Stimulated activated naive CD8-positive, alpha-beta T cell treated with anti-CD3 and anti-CD28 coated beads, Interleukin-15, Interleukin-2, amounts not matched to agents 100 U/mL and 50 U/mL, for 24 hours (primary cell): Measurements from ENCODE around the gene CACNA1F.

Experiments used
- ATAC-seq: fragments of 150-1000 bp; cut with Tn5 transposase; one replicate; pipeline ENCODE4 v1.10.0; 2021
- DNase-seq: peaks from one replicate; pipeline ENCODE4 v3.0.0; 2021

Gene CACNA1F

GRCh38 chrX:49257846-49258748, 25.0 kb upstream of the CACNA1F start:
- ATAC-seq, result peak; percentile 19

GRCh38 chrX:49257074-49257790, 24.1 kb upstream of the CACNA1F start:
- no peak for DNase-seq
- ATAC-seq, result peak; percentile 44

More at GRCh38 chrX:49257846-49258748, 25.0 kb upstream of the CACNA1F start:
- peak; percentile 31 for DNase-seq

GRCh38 chrX:49256268-49256995, 23.3 kb upstream of the CACNA1F start:
- no peak for ATAC-seq
- DNase-seq, result no peak

DNA sequence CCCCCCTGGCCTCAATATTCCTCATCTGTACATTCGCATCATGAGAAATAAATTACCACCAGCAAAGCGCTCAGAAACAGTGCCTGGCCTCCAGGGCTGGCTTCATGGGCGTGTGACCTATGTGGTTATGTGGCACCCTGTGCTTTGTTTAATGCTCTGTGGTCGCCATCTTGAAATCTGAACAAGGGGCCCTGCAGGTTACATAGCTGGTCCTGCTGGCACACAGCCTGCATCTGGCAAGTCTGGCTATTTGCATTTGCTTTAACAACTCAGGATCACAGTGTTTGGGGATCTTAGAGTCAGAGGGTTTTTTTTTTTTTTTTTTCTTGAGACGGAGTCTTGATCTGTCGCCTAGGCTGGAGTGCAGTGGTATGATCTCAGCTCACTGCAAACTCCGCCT, 21.5 kb upstream of the CACNA1F start:
- DNase-seq (no peak), ATAC-seq (no peak)

DNA sequence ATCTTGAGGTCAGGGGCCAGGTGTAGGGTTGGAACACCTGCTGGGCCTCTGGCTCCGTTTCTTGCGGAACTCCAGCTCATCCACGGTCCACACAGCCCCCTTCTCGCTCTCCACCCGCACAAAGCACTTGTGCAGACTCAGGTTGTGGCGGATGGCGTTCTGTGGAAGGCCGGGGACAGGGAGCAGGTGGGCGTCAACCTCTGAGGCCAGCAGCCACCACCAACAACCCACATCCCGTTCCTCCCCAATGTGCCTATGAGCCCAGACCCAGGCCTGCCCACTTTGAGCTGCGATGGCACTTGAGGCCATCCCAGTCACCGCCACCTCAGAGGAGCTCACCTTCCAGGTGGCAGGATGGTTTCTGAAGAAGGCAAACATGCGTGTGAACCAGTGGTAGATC, 18.2 kb upstream of the CACNA1F start:
- ATAC-seq (no peak), DNase-seq (no peak)

DNA sequence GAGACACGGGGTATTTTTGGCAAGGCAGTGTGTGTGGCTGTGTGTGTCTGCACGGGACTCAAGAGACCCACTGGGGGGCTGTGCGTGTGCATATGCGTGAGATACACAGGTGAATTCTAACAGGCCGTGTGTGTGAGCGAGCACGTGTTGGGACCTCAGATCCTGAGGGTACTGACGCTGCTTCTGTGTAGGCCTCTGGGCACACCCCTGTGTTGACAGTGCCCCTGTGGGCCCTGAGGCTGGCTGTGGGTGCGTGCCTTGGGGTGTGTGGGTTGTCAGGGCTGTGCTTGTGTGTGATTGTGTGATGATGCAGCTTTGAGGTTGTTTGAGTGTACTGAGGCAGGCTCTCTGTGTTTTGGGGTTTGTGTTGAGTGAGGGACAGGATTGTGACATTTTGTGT, 17.4 kb upstream of the CACNA1F start:
- ATAC-seq (no peak), DNase-seq (no peak)

DNA sequence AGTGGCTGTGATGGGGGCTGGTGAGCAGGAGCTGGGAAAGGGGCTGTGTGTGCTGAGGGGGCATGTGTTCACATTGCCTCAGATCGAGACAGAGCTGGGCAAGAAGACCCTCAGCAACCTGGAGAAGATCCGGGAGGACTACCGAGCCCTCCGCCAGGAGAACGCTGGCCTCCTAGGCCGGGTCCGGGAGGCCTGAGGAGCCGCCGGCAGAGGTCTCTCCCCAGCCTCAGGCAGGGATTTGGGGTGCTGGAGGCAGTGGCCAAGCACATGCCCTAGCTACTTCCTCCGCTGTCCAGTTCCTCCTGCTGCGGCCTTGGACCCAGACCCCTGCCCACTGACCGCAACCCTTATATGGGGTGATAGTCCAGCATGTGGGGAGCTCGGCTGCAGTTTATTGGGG, 16.9 kb upstream of the CACNA1F start:
- no peak for ATAC-seq

GRCh38 chrX:49249616-49250015, 16.5 kb upstream of the CACNA1F start:
- DNase-seq (no peak), ATAC-seq (no peak)

More for the DNA sequence above, 16.9 kb upstream of the CACNA1F start:
- DNase-seq, result no peak

DNA sequence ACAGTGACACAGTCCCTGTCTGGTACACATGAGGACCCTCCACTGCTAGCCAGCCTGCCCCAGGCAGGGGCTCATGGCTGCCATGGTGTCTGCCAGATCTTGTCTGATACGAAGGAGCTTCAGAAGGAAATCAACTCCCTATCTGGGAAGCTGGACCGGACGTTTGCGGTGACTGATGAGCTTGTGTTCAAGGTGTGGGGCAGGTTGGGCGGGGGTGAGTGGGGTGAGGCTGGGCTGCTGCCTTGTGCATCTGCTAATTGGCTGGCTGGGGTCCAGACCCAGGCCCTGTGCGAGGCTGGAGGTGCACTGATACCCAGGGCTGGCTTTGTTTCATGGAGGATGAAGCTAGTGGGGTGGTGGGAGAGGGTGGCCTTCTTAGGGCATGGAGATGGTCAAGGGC, 15.9 kb upstream of the CACNA1F start:
- DNase-seq (no peak), ATAC-seq (no peak)

DNA sequence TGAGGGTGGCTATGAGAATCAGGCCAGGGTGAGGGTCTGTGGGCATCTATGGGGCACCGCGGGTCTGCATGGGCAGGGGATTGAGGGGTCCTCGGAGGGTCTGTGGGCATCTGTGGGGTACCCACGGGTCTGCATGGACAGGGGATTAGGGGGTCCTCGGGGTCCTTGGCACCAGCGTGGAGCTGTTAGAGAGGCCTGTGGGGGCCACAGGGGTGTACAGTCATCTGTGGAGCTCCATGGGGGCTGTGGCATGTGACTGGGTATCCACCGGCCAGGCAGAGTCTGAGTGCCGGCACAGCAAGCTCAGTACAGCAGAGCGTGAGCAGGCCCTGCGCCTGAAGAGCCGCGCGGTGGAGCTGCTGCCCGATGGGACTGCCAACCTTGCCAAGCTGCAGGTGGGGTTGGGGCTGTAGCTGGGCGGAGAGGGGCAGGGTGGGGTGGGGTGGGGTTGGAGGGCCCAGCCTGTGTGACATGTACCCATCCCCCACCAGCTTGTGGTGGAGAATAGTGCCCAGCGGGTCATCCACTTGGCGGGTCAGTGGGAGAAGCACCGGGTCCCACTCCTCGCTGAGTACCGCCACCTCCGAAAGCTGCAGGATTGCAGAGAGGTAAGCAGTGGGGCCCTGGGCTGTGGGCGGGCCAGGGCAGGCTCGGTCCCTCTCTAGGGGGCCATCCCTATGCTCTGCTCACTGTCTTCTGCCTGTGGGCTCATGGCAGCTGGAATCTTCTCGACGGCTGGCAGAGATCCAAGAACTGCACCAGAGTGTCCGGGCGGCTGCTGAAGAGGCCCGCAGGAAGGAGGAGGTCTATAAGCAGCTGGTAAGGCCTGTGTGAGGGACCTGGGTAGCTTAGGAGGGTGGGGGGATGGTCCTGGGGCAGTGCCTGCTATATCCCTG, 15.0 kb upstream of the CACNA1F start:
- no peak for ATAC-seq

DNA sequence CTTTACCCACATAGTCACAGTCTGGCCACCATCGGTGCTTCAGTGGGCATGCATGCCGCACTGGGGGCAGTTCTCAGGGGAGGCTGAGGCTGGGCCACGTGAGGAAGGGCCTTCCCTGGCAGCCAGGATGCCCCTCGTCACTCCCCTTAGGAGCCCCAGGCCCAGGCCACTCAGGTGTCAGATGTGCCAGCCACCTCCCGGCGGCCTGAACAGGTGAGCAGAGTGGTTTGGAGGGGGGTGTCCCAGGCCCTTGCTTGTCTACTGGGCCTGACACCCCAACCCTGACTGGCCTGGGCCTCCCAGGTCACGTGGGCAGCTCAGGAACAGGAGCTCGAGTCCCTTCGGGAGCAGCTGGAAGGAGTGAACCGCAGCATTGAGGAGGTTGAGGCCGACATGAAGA, 14.2 kb upstream of the CACNA1F start:
- DNase-seq (no peak), ATAC-seq (no peak)

More for the DNA sequence above, 15.0 kb upstream of the CACNA1F start:
- no peak for DNase-seq

DNA sequence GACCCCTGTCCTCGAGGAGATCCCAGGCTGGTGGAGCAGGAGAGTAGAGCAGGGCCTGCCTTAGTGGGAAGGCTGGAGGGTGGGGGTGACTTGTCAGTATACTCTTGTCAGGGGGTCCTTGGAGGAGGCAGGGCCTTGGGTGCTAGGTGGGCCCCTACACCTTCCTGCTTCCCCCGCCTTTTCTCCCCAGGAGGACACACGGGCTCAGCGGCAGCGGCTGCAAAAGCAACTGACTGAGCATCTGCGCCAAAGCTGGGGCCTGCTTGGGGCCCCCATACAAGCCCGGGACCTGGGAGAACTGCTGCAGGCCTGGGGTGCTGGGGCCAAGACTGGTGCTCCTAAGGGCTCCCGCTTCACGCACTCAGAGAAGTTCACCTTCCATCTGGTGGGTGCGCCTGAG, 13.4 kb upstream of the CACNA1F start:
- ATAC-seq, result no peak

GRCh38 chrX:49244207-49244606, 11.1 kb upstream of the CACNA1F start:
- no peak for DNase-seq
- no peak for ATAC-seq

More for the DNA sequence above, 13.4 kb upstream of the CACNA1F start:
- no peak for DNase-seq

GRCh38 chrX:49243166-49243565, 10.0 kb upstream of the CACNA1F start:
- DNase-seq (no peak), ATAC-seq (no peak)

DNA sequence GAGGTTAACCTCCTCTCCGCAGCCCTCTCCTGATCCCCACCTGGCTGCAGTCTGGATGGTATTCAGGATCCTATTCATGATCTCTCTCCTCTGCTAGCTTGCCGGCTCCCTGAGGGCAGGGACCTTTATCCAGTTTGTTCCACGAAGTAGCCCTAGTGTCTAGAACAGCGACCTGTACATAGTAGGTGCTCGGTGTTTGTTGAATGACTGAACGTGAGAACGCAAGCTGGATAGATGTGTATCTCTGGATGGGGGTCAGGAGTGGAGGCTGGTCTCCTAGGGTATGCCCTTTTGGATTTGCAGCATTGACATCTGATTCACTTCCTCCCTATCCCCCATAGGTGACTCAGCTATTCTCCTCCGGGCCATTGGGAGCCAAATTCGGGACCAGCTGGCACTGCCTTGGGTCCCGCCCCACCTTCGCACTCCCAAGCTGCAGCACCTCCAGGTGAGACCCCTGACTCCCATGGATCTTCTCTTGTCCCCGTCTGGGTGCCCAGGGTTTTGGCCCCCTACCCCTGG, 9.5 kb upstream of the CACNA1F start:
- ATAC-seq, result no peak

DNA sequence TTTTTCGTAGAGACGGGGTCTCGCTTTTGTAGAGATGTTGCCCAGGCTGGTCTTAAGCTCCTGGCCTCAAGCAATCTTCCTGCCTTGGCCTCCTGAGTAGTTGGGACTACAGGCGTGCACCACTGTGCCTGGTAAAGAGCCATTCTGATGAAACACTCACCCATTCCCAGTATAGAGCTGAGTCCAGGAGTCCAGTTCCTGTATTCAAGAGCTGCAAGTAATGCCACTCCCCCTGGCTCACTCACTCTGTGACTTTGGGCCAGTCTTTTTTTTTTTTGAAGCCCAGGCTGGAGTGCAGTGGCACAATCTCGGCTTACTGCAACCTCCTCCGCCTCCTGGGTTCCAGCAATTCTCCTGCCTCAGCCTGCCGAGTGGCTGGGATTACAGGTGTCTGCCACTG, 5.6 kb upstream of the CACNA1F start:
- no peak for DNase-seq
- no peak for ATAC-seq

More for the DNA sequence above, 9.5 kb upstream of the CACNA1F start:
- DNase-seq, result no peak

- no peak for DNase-seq
- no peak for ATAC-seq
These were observed 3.9 kb upstream of the CACNA1F start for GRCh38 chrX:49237060-49237459.

DNA sequence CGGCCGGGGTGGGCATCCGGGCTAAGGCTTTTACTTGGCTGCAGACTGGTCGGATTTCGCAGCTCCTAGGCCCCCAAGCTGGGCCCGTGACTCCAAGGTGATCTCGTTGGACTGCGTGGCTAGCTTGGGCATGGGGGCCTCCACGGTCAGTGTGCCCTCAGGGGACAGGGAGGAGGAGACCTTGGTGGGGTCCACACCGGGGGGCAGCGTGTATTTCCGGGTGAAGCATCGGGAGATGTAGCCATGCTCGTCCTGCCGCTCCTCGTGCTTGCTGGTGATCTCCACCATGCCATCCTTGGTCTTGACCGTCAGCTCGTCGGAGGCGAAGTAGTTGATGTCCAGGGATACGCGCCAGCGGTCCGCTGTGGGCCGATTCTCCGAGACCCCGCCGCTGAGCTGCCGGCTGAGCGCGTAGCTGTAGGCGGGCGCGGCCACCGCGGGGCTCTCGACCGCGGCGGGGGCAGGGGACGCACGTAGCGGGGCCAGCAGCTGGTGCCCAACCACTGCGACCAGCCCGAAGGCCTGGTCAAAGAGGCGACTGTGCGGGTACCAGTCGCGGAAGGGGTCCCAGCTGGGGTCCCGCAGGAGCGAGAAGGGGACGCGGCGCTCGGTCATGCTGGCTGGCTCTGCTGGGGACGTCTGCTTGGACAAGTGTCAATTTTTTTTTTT, 881 bp upstream of the CACNA1F start:
- DNase-seq (no peak), ATAC-seq (no peak)

- DNase-seq (no peak), ATAC-seq (no peak)
These were observed 615 bp downstream of the CACNA1F start for GRCh38 chrX:49232525-49232924.

DNA sequence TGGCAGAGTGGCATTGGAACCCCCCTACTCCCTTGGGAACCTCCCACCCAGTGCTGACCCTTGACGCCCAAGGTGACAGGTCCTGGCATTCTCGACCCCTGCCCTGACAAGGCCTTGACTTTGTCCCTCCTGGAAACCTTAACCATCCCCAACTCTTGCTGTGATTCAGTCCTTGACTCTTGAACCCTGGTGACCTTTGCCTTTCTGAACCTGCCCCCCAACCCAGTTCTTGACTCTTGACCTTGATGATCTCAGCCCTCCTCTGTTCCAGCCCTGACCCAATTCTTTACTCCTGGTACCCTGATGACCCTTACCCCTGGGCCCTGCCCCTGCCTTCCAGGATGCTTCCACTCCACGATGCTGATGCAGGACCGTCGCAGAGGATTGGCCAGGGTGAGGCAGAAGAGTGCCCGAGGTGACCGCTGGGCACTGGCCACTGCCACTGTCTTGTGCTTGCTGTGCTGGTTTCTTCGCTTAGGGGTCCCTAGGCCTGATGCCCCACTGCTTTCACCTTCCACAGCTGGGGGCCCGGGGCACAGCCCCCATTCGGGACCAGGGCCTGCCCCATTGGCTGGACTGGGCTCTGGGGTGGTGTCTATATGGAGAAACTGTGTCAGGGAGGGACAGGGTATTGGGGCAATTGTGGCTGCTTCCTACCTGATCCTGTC, 1.7 kb downstream of the CACNA1F start:
- DNase-seq, result no peak

More for the DNA sequence above, 1.7 kb downstream of the CACNA1F start:
- ATAC-seq, result no peak
